HEK293 (cell line): Measurements from ENCODE around the gene RFPL1.

ENCODE experiments used
- CTCF ChIA-PET: fragments of 350-600 bp; formaldehyde crosslinking; extraction: SDS; loops from one replicate; lab custom pipeline; 2021; ENCODE audit warnings: antibody characterized with exemption; lab: Yijun Ruan, JAX
- POLR2A ChIA-PET: fragments of 300-600 bp; formaldehyde crosslinking; extraction: SDS; loops from one replicate; lab custom pipeline; 2020; ENCODE audit warnings: antibody characterized with exemption, inconsistent platforms; lab: Yijun Ruan, JAX
- H3K27ac ChIP-seq: fragments of 200-500 bp; sonication (Bioruptor generic); 2 replicates; pipeline ENCODE4 v1.5.1; 2014; ENCODE audit warnings: low read depth, low read length, control low read depth, inconsistent platforms; ENCODE audit errors: extremely low read depth
- H3K36me3 ChIP-seq, 2 experiments: fragments of 200-500 bp in 1 of 2; sonication (Bioruptor generic) in 1 of 2; 1 replicate in 1 of 2; 2 replicates in 1 of 2; pipeline ENCODE4 v1.5.1; 2014 to 2017; ENCODE audit warnings: inconsistent platforms in 2 of 2, low read length in 2 of 2; ENCODE audit not compliant: control insufficient read depth in 2 of 2, insufficient read depth in 1 of 2
- H3K4me1 ChIP-seq: fragments of 200-500 bp; sonication (Bioruptor generic); 2 replicates; pipeline ENCODE4 v1.5.1; 2014; ENCODE audit warnings: mild to moderate bottlenecking, low read length, inconsistent platforms; ENCODE audit not compliant: control insufficient read depth, insufficient read depth
- H3K4me3 ChIP-seq: 2 replicates; pipeline ENCODE4 v1.5.1; 2011; ENCODE audit warnings: low read depth, mild to moderate bottlenecking, control low read depth, low read length, moderate library complexity
- H3K9me3 ChIP-seq: fragments of 200-500 bp; sonication (Bioruptor generic); 2 replicates; pipeline ENCODE4 v1.5.1; 2014; ENCODE audit warnings: low read depth, low read length, inconsistent platforms; ENCODE audit not compliant: control insufficient read depth, insufficient read depth
- CTCF ChIP-seq: fragments of 450-650 bp; formaldehyde crosslinking; IDR thresholded peaks from 2 replicates; pipeline ENCODE4 v1.5.1; 2016; ENCODE audit warnings: missing biosample characterization, missing genetic modification characterization
- GLI2 ChIP-seq: fragments of 450-650 bp; formaldehyde crosslinking; IDR thresholded peaks from 2 replicates; pipeline ENCODE4; 2017; ENCODE audit warnings: missing biosample characterization, missing genetic modification characterization, low read depth, borderline replicate concordance
- KLF1 ChIP-seq: fragments of 450-650 bp; formaldehyde crosslinking; IDR thresholded peaks from 2 replicates; pipeline ENCODE4 v1.5.1; 2016; ENCODE audit warnings: missing biosample characterization, missing genetic modification characterization
- PRDM1 ChIP-seq: fragments of 450-650 bp; formaldehyde crosslinking; IDR thresholded peaks from 2 replicates; pipeline ENCODE4; 2016; ENCODE audit warnings: missing biosample characterization, missing genetic modification characterization
- SETDB1 ChIP-seq: IDR thresholded peaks from one replicate; pipeline ENCODE4 v1.6.1; 2017; ENCODE audit warnings: mild to moderate bottlenecking, low read length, moderate library complexity, mixed read lengths; ENCODE audit not compliant: insufficient read length
- ZBTB1 ChIP-seq: fragments of 450-650 bp; formaldehyde crosslinking; IDR thresholded peaks from 2 replicates; pipeline ENCODE4 v1.5.1; 2016; ENCODE audit warnings: missing biosample characterization, missing genetic modification characterization
- ZBTB48 ChIP-seq: fragments of 450-650 bp; formaldehyde crosslinking; IDR thresholded peaks from 2 replicates; pipeline ENCODE4 v1.5.1; 2016; ENCODE audit warnings: missing biosample characterization, missing genetic modification characterization
- ZNF112 ChIP-seq: fragments of 450-650 bp; formaldehyde crosslinking; IDR thresholded peaks from 2 replicates; pipeline ENCODE4 v1.5.0; 2017; ENCODE audit warnings: missing biosample characterization, missing genetic modification characterization
- ZNF133 ChIP-seq: fragments of 450-650 bp; formaldehyde crosslinking; IDR thresholded peaks from 2 replicates; pipeline ENCODE4 v1.5.1; 2016; ENCODE audit warnings: missing biosample characterization, missing genetic modification characterization
- ZNF19 ChIP-seq: fragments of 450-650 bp; formaldehyde crosslinking; IDR thresholded peaks from 2 replicates; pipeline ENCODE4; 2016; ENCODE audit warnings: missing biosample characterization, missing genetic modification characterization, low read depth
- ZNF223 ChIP-seq: fragments of 450-650 bp; formaldehyde crosslinking; IDR thresholded peaks from 2 replicates; pipeline ENCODE4 v1.5.1; 2016; ENCODE audit warnings: missing biosample characterization, missing genetic modification characterization
- ZNF366 ChIP-seq: fragments of 450-650 bp; formaldehyde crosslinking; conservative IDR thresholded peaks from 2 replicates; pipeline ENCODE4 v1.5.1; 2016; ENCODE audit warnings: missing biosample characterization, missing genetic modification characterization
- ZNF404 ChIP-seq: fragments of 450-650 bp; formaldehyde crosslinking; IDR thresholded peaks from 2 replicates; pipeline ENCODE4 v1.5.1; 2017; ENCODE audit warnings: missing biosample characterization, missing genetic modification characterization
- ZNF529 ChIP-seq: fragments of 450-650 bp; formaldehyde crosslinking; IDR thresholded peaks from 2 replicates; pipeline ENCODE4 v1.5.1; 2017; ENCODE audit warnings: missing genetic modification characterization, missing biosample characterization; ENCODE audit not compliant: insufficient replicate concordance
- ZNF558 ChIP-seq: fragments of 450-650 bp; formaldehyde crosslinking; IDR thresholded peaks from 2 replicates; pipeline ENCODE4 v1.5.1; 2016; ENCODE audit warnings: missing biosample characterization, missing genetic modification characterization
- ZNF585B ChIP-seq: fragments of 450-650 bp; formaldehyde crosslinking; IDR thresholded peaks from 2 replicates; pipeline ENCODE4 v1.5.1; 2016; ENCODE audit warnings: missing biosample characterization, missing genetic modification characterization
- ZNF629 ChIP-seq: fragments of 450-650 bp; formaldehyde crosslinking; IDR thresholded peaks from 2 replicates; pipeline ENCODE4 v1.5.1; 2017; ENCODE audit warnings: missing biosample characterization, missing genetic modification characterization
- ZNF768 ChIP-seq: fragments of 450-650 bp; formaldehyde crosslinking; IDR thresholded peaks from 2 replicates; pipeline ENCODE4 v1.5.1; 2018; ENCODE audit warnings: missing biosample characterization, mild to moderate bottlenecking, missing genetic modification characterization
- ZNF843 ChIP-seq: fragments of 450-650 bp; formaldehyde crosslinking; IDR thresholded peaks from 2 replicates; pipeline ENCODE4 v1.5.1; 2016; ENCODE audit warnings: missing biosample characterization, missing genetic modification characterization
- TF ChIP-seq, protein P1 (sequence below): fragments of 450-650 bp; formaldehyde crosslinking; IDR thresholded peaks from 2 replicates; pipeline ENCODE4 v1.5.1; 2017; ENCODE audit warnings: missing biosample characterization, missing genetic modification characterization
- TF ChIP-seq, protein P2 (sequence below): fragments of 450-650 bp; formaldehyde crosslinking; IDR thresholded peaks from 2 replicates; pipeline ENCODE4 v1.5.0; 2017; ENCODE audit warnings: missing biosample characterization, missing genetic modification characterization, borderline replicate concordance

Gene RFPL1

DNA sequence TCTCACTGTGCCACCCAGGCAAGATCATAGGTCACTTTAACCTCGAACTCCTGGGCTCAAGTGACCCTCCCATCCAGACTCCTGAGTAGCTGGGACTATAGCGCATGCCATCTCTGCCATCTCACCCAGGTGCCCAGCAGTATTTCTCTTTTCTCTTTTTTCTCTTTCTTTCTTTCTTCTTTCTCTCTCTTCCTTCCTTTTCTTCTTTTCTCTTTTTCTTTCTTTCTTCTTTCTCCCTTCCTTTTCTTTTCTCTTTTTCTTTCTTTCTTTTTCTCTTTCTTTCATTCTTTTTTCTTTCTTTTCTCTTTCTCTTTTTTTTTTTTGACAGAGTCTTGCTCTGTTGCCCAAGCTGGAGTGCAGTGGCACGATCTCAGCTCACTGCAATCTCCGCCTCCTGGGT is 13.5 kb downstream of the RFPL1 start:
- Histone ChIP-seq H3K9me3 (no peaks in the 10 kb centered on the region), H3K4me1 (no peaks in the 10 kb centered on the region), H3K36me3 (no peaks in the 10 kb centered on the region), H3K4me3 (no peak overlapping the region), H3K27ac (no peak overlapping the region)
- POLR2A ChIA-PET, result interaction anchor here (0.7 kb wide), 1 partner anchor 57 kb away, joined by 3 read pairs; no protein-coding TSS in a partner anchor
- TF ChIP-seq PRDM1 (tag by site-specific recombination) (peak; percentile 93), ZNF629 (no peak), ZNF366 (tag by site-specific recombination) (peak; percentile 78)
- TF ChIP-seq, protein P1, sequence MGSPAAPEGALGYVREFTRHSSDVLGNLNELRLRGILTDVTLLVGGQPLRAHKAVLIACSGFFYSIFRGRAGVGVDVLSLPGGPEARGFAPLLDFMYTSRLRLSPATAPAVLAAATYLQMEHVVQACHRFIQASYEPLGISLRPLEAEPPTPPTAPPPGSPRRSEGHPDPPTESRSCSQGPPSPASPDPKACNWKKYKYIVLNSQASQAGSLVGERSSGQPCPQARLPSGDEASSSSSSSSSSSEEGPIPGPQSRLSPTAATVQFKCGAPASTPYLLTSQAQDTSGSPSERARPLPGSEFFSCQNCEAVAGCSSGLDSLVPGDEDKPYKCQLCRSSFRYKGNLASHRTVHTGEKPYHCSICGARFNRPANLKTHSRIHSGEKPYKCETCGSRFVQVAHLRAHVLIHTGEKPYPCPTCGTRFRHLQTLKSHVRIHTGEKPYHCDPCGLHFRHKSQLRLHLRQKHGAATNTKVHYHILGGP (tag by site-specific recombination), result no peak
- CTCF ChIA-PET, result interaction anchor here (1.3 kb wide), 1 partner anchor 20 kb away, joined by 3 read pairs; no protein-coding TSS in a partner anchor

GRCh38 chr22:29454276-29454675 is 15.9 kb downstream of the RFPL1 start:
- Histone ChIP-seq H3K4me3 (no peak overlapping the region), H3K9me3 (no peaks in the 10 kb centered on the region), H3K4me1 (no peaks in the 10 kb centered on the region), H3K27ac (no peak overlapping the region), H3K36me3 (no peaks in the 10 kb centered on the region)
- TF ChIP-seq ZNF366 (tag by site-specific recombination), result no peak
- TF ChIP-seq ZBTB1 (tag by site-specific recombination), result no peak
- no peak for TF ChIP-seq ZNF558
- TF ChIP-seq CTCF (tag by site-specific recombination), result no peak
- no peak for TF ChIP-seq ZNF133
- TF ChIP-seq ZNF404 (tag by site-specific recombination), result no peak
- TF ChIP-seq ZBTB48 (tag by site-specific recombination), result no peak
- no peak for TF ChIP-seq ZNF19 (tag by site-specific recombination)
- TF ChIP-seq KLF1 (tag by site-specific recombination), result no peak
- TF ChIP-seq ZNF768 (tag by site-specific recombination), result no peak
- TF ChIP-seq GLI2 (tag by site-specific recombination), result no peak
- CTCF ChIA-PET, result interaction anchor here (0.6 to 1.5 kb wide), 3 partner anchors 17 to 246 kb away, joined by 3 to 8 read pairs (median 5); no protein-coding TSS in a partner anchor
- POLR2A ChIA-PET, result no interaction called here

- no peak overlapping the region for H3K4me3 ChIP-seq
- H3K4me1 ChIP-seq, result no peaks in the 10 kb centered on the region
- ChIA-PET CTCF (interaction anchor here (1.8 kb wide), 1 partner anchor 13 kb away, joined by 7 read pairs; no protein-coding TSS in a partner anchor), POLR2A (no interaction called here)
- H3K36me3 ChIP-seq, result no peaks in the 10 kb centered on the region
- TF ChIP-seq SETDB1, result no peak
- TF ChIP-seq ZNF529 (tag by site-specific recombination), result no peak
- TF ChIP-seq GLI2 (tag by site-specific recombination), result no peak
- TF ChIP-seq ZNF585B (tag by site-specific recombination), result no peak
- TF ChIP-seq ZNF112 (tag by site-specific recombination), result no peak
- TF ChIP-seq, protein P2, sequence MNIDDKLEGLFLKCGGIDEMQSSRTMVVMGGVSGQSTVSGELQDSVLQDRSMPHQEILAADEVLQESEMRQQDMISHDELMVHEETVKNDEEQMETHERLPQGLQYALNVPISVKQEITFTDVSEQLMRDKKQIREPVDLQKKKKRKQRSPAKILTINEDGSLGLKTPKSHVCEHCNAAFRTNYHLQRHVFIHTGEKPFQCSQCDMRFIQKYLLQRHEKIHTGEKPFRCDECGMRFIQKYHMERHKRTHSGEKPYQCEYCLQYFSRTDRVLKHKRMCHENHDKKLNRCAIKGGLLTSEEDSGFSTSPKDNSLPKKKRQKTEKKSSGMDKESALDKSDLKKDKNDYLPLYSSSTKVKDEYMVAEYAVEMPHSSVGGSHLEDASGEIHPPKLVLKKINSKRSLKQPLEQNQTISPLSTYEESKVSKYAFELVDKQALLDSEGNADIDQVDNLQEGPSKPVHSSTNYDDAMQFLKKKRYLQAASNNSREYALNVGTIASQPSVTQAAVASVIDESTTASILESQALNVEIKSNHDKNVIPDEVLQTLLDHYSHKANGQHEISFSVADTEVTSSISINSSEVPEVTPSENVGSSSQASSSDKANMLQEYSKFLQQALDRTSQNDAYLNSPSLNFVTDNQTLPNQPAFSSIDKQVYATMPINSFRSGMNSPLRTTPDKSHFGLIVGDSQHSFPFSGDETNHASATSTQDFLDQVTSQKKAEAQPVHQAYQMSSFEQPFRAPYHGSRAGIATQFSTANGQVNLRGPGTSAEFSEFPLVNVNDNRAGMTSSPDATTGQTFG, result no peak
- TF ChIP-seq ZNF843 (tag by site-specific recombination), result no peak
- TF ChIP-seq ZNF223 (tag by site-specific recombination), result no peak
- no peak overlapping the region for H3K27ac ChIP-seq
- H3K9me3 ChIP-seq, result no peaks in the 10 kb centered on the region
These were observed 17.9 kb downstream of the RFPL1 start for GRCh38 chr22:29456211-29456671.
